KMS-11 (cell line): ENCODE results near the gene CTRB1.

Experiments
- H2AFZ ChIP-seq: fragments of 200-600 bp; sonication (generic); 2 replicates; pipeline ENCODE4 v1.6.1; 2016; ENCODE audit warnings: antibody characterized with exemption, mixed run types, low read depth
- H3K27ac ChIP-seq: fragments of 200-600 bp; sonication (generic); 2 replicates; pipeline ENCODE4 v1.6.1; 2016; ENCODE audit warnings: mild to moderate bottlenecking, mixed run types
- H3K27me3 ChIP-seq: fragments of 200-600 bp; sonication (generic); 2 replicates; pipeline ENCODE4 v1.6.1; 2017; ENCODE audit warnings: mild to moderate bottlenecking, low read depth, mixed run types, moderate library complexity; ENCODE audit not compliant: insufficient read depth
- H3K36me3 ChIP-seq: fragments of 200-600 bp; sonication (generic); 2 replicates; pipeline ENCODE4 v1.6.1; 2017; ENCODE audit warnings: mild to moderate bottlenecking, mixed run types; ENCODE audit not compliant: insufficient read depth
- H3K4me1 ChIP-seq: fragments of 200-600 bp; sonication (generic); 2 replicates; pipeline ENCODE4 v1.6.1; 2016; ENCODE audit warnings: mild to moderate bottlenecking, low read depth, mixed run types; ENCODE audit not compliant: poor library complexity, severe bottlenecking
- H3K4me2 ChIP-seq: fragments of 200-600 bp; sonication (generic); 2 replicates; pipeline ENCODE4 v1.7.0; 2016; ENCODE audit warnings: mild to moderate bottlenecking, mixed run types
- H3K4me3 ChIP-seq: fragments of 200-600 bp; sonication (generic); IDR thresholded peaks from 2 replicates; pipeline ENCODE4 v1.6.1; 2017; ENCODE audit warnings: low read depth, low read length, mixed read lengths; ENCODE audit not compliant: insufficient read depth
- H3K79me2 ChIP-seq: fragments of 200-600 bp; sonication (generic); 2 replicates; pipeline ENCODE4 v1.6.1; 2016; ENCODE audit warnings: low read depth, mixed run types; ENCODE audit not compliant: insufficient read depth
- H3K9ac ChIP-seq: fragments of 200-600 bp; sonication (generic); 2 replicates; pipeline ENCODE4 v1.6.1; 2016; ENCODE audit warnings: mild to moderate bottlenecking, mixed run types
- H4K20me1 ChIP-seq: fragments of 200-600 bp; sonication (generic); 2 replicates; pipeline ENCODE4 v1.6.1; 2016; ENCODE audit warnings: mild to moderate bottlenecking, mixed run types; ENCODE audit not compliant: insufficient read depth
- CTCF ChIP-seq: fragments of 200-600 bp; sonication (generic); conservative IDR thresholded peaks from 2 replicates; pipeline ENCODE4 v1.6.1; 2017; ENCODE audit warnings: low read depth, mild to moderate bottlenecking, antibody characterized with exemption, low read length, moderate library complexity, mixed read lengths

CTRB1 gene

GRCh38 chr16:75248536-75249380 is 30.0 kb downstream of the CTRB1 start:
- no peak for TF ChIP-seq CTCF
- H3K27me3 ChIP-seq, result no peaks in the 10 kb centered on the region
- H3K4me1 ChIP-seq, result peaks cover 7% of the 10 kb centered on the region
- no peak overlapping the region for H3K9ac ChIP-seq
- H3K4me3 ChIP-seq, result no peak overlapping the region
- H3K4me2 ChIP-seq, result no peak overlapping the region
- no peaks in the 10 kb centered on the region for H3K36me3 ChIP-seq
- no peak overlapping the region for H2AFZ ChIP-seq
- H3K79me2 ChIP-seq, result no peaks in the 10 kb centered on the region
- no peak overlapping the region for H3K27ac ChIP-seq
- H4K20me1 ChIP-seq, result no peaks in the 10 kb centered on the region

GRCh38 chr16:75249441-75249840 is 30.7 kb downstream of the CTRB1 start:
- H3K4me1 ChIP-seq, result peaks cover 7% of the 10 kb centered on the region
- no peak overlapping the region for H2AFZ ChIP-seq
- no peak overlapping the region for H3K27ac ChIP-seq
- H3K4me2 ChIP-seq, result no peak overlapping the region
- no peak for TF ChIP-seq CTCF
- no peaks in the 10 kb centered on the region for H3K79me2 ChIP-seq
- H3K4me3 ChIP-seq, result no peak overlapping the region
- no peaks in the 10 kb centered on the region for H3K36me3 ChIP-seq
- no peak overlapping the region for H3K9ac ChIP-seq
- H3K27me3 ChIP-seq, result no peaks in the 10 kb centered on the region
- H4K20me1 ChIP-seq, result no peaks in the 10 kb centered on the region

- Histone ChIP-seq H3K9ac (no peak overlapping the region), H4K20me1 (no peaks in the 10 kb centered on the region), H3K27me3 (no peaks in the 10 kb centered on the region), H3K4me3 (no peak overlapping the region), H3K4me1 (peaks cover under 1% of the 10 kb centered on the region), H3K79me2 (no peaks in the 10 kb centered on the region), H2AFZ (no peak overlapping the region), H3K4me2 (no peak overlapping the region), H3K27ac (no peak overlapping the region), H3K36me3 (no peaks in the 10 kb centered on the region)
- no peak for TF ChIP-seq CTCF
Measured at GRCh38 chr16:75250089-75250808, 31.5 kb downstream of the CTRB1 start.

- H3K27ac ChIP-seq, result no peak overlapping the region
Measured at GRCh38 chr16:75250809-75251279, 32.1 kb downstream of the CTRB1 start.

More at GRCh38 chr16:75250809-75251279, 32.1 kb downstream of the CTRB1 start:
- H4K20me1 ChIP-seq, result no peaks in the 10 kb centered on the region
- no peak for TF ChIP-seq CTCF
- H3K9ac ChIP-seq, result no peak overlapping the region
- no peaks in the 10 kb centered on the region for H3K27me3 ChIP-seq
- H3K4me1 ChIP-seq, result no peaks in the 10 kb centered on the region
- no peaks in the 10 kb centered on the region for H3K36me3 ChIP-seq
- no peak overlapping the region for H3K4me2 ChIP-seq
- no peak overlapping the region for H3K4me3 ChIP-seq
- no peak overlapping the region for H2AFZ ChIP-seq
- no peaks in the 10 kb centered on the region for H3K79me2 ChIP-seq
